MCF 10A (cell line): Measurements from ENCODE around the gene ESR1. TPM values are rescaled to one million over a fixed set of nuclear protein-coding genes. Genes with fewer than 3 reads are reported as not detected.

Experiments
- BruUV-seq: library from RNA; stranded (reverse); fragments of 400-500 nt; replicated peaks from 2 replicates; lab custom pipeline; 2021; lab: Mats Ljungman, UMichigan
- CTCF ChIA-PET: fragments of 300-600 bp; sonication (Branson Sonifier 250); formaldehyde crosslinking; extraction: SDS; loops from one replicate; lab custom pipeline; 2021; ENCODE audit warnings: antibody characterized with exemption, inconsistent platforms; lab: Yijun Ruan, JAX
- POLR2A ChIA-PET: fragments of 300-600, 350-650 bp; sonication (Branson Sonifier 250); formaldehyde crosslinking; extraction: SDS; loops from one replicate; lab custom pipeline; 2020; ENCODE audit warnings: antibody characterized with exemption, inconsistent platforms; lab: Yijun Ruan, JAX
- DNase-seq: peaks from one replicate; pipeline ENCODE4 v3.0.0-alpha.2; 2018; ENCODE audit not compliant: unreplicated experiment
- H3K27ac Mint-ChIP-seq: one replicate; pipeline ENCODE4 v1.8.0; 2022; ENCODE audit warnings: mild to moderate bottlenecking, low read depth, mixed read lengths; ENCODE audit not compliant: unreplicated experiment
- H3K27me3 Mint-ChIP-seq: one replicate; pipeline ENCODE4 v1.8.0; 2022; ENCODE audit warnings: mixed read lengths; ENCODE audit not compliant: insufficient read depth, unreplicated experiment
- H3K36me3 Mint-ChIP-seq: one replicate; pipeline ENCODE4 v1.8.0; 2022; ENCODE audit warnings: mild to moderate bottlenecking, moderate library complexity, mixed read lengths; ENCODE audit not compliant: insufficient read depth, unreplicated experiment
- H3K4me1 Mint-ChIP-seq: one replicate; pipeline ENCODE4 v1.8.0; 2022; ENCODE audit warnings: mixed read lengths; ENCODE audit not compliant: insufficient read depth, unreplicated experiment
- H3K4me3 Mint-ChIP-seq: one replicate; pipeline ENCODE4 v1.8.0; 2022; ENCODE audit warnings: mild to moderate bottlenecking, moderate library complexity, mixed read lengths; ENCODE audit not compliant: unreplicated experiment
- H3K9me3 Mint-ChIP-seq: one replicate; pipeline ENCODE4 v1.8.0; 2022; ENCODE audit warnings: mixed read lengths; ENCODE audit not compliant: unreplicated experiment
- intact Hi-C: fragments of 100-400 bp; cut with micrococcal nuclease; formaldehyde crosslinking; loops from 2 replicates; pipeline ENCODE4 v1.14.1; 2022
- total RNA-seq: library from RNA; stranded (reverse); gene quantifications from 2 replicates; pipeline ENCODE4 v1.2.3, GENCODE V29; 2022
- TF ChIP-seq, protein P1 (sequence below): fragments of 200-600 bp; IDR thresholded peaks from one replicate; pipeline ENCODE4 v1.8.0; 2022; ENCODE audit warnings: antibody characterized with exemption, mild to moderate bottlenecking; ENCODE audit not compliant: unreplicated experiment

ESR1 gene
- total RNA-seq, 1 experiment from 2014 or later, result 0.05 TPM

DNA sequence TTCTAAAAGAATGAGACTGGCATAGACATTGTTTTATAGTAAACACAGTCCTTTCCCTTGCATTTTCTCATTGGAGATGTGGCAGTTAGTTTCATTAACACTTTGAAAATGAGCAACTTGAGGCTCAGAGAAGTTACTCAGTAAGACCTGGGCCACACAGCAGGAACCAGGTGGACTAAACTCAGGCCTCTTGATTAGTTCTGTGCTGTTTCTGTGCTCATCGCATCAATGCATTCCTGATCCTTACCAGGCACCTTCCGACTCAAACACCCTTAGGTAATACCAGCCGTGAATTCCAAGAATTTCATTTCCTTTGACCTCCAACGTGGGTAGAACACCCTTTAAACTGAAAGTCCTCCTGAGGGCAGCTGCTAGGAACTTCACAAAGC, 362.8 kb downstream of the ESR1 start:
- ChIA-PET POLR2A (no interaction called here), CTCF (no interaction called here)
- DNase-seq, result no peak
- no TSS peak for BruUV-seq
- H3K27ac Mint-ChIP-seq, result no peak overlapping the region
- TF ChIP-seq, protein P1, sequence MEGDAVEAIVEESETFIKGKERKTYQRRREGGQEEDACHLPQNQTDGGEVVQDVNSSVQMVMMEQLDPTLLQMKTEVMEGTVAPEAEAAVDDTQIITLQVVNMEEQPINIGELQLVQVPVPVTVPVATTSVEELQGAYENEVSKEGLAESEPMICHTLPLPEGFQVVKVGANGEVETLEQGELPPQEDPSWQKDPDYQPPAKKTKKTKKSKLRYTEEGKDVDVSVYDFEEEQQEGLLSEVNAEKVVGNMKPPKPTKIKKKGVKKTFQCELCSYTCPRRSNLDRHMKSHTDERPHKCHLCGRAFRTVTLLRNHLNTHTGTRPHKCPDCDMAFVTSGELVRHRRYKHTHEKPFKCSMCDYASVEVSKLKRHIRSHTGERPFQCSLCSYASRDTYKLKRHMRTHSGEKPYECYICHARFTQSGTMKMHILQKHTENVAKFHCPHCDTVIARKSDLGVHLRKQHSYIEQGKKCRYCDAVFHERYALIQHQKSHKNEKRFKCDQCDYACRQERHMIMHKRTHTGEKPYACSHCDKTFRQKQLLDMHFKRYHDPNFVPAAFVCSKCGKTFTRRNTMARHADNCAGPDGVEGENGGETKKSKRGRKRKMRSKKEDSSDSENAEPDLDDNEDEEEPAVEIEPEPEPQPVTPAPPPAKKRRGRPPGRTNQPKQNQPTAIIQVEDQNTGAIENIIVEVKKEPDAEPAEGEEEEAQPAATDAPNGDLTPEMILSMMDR, result no peak
- intact Hi-C loops, result no loop called here
- H3K4me1 Mint-ChIP-seq, result no peaks in the 10 kb centered on the region
- no peaks in the 10 kb centered on the region for H3K27me3 Mint-ChIP-seq
- H3K36me3 Mint-ChIP-seq, result peaks cover 4% of the 10 kb centered on the region
- no peaks in the 10 kb centered on the region for H3K9me3 Mint-ChIP-seq
- no peak overlapping the region for H3K4me3 Mint-ChIP-seq

GRCh38 chr6:152170702-152171667, 363.5 kb downstream of the ESR1 start:
- BruUV-seq, result no TSS peak
- Mint-ChIP-seq H3K27ac (no peak overlapping the region), H3K27me3 (no peaks in the 10 kb centered on the region), H3K4me1 (no peaks in the 10 kb centered on the region), H3K36me3 (peaks cover 6% of the 10 kb centered on the region), H3K4me3 (no peak overlapping the region), H3K9me3 (no peaks in the 10 kb centered on the region)
- TF ChIP-seq, protein P1, result no peak
- intact Hi-C loops, result no loop called here
- ChIA-PET POLR2A (no interaction called here), CTCF (no interaction called here)
- no peak for DNase-seq

DNA sequence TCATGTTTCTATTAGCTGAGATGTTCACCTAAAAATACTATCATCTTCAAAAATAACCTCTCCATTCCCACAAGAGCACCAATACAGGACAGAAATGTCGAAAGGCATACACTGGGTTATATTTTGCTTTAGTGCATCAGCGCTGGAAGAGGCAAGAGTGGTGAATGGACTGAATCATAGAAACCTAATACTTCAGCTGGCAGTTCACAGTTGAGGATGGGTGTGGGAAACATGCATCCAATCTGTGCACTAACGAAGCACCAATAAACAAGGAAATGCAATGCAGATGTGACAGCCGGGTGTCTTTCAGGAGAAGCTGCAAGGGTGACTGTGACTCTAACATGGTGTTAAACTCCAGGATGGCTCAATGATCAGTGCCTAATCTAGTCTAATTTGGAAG, 365.8 kb downstream of the ESR1 start:
- ChIA-PET CTCF (interaction anchor here (0.6 kb wide), 3 partner anchors 14 to 725 kb away, joined by 3 read pairs; no protein-coding TSS in a partner anchor), POLR2A (interaction anchor here (0.6 to 1.6 kb wide), 2 partner anchors 129 to 273 kb away, joined by 3 read pairs; no protein-coding TSS in a partner anchor)
- no peak overlapping the region for H3K27ac Mint-ChIP-seq
- intact Hi-C loops, result no loop called here
- H3K36me3 Mint-ChIP-seq, result peaks cover 13% of the 10 kb centered on the region
- TF ChIP-seq, protein P1, result no peak
- no peak overlapping the region for H3K4me3 Mint-ChIP-seq
- H3K27me3 Mint-ChIP-seq, result no peaks in the 10 kb centered on the region
- H3K4me1 Mint-ChIP-seq, result no peaks in the 10 kb centered on the region
- H3K9me3 Mint-ChIP-seq, result no peaks in the 10 kb centered on the region
- DNase-seq, result no peak
- BruUV-seq, result no TSS peak

GRCh38 chr6:152173957-152174356, 366.5 kb downstream of the ESR1 start:
- BruUV-seq, result no TSS peak
- H3K27ac Mint-ChIP-seq, result no peak overlapping the region
- ChIA-PET CTCF (interaction anchor here (0.6 to 0.7 kb wide), 2 partner anchors 43 to 74 kb away, joined by 3 read pairs; no protein-coding TSS in a partner anchor), POLR2A (interaction anchor here (0.6 to 1.6 kb wide), 3 partner anchors 128 to 412 kb away, joined by 3 read pairs; no protein-coding TSS in a partner anchor)
- intact Hi-C loops, result no loop called here
- peaks cover 13% of the 10 kb centered on the region for H3K36me3 Mint-ChIP-seq
- H3K27me3 Mint-ChIP-seq, result no peaks in the 10 kb centered on the region
- H3K4me1 Mint-ChIP-seq, result no peaks in the 10 kb centered on the region
- H3K4me3 Mint-ChIP-seq, result no peak overlapping the region
- DNase-seq, result peak; percentile 4
- TF ChIP-seq, protein P1, result no peak
- no peaks in the 10 kb centered on the region for H3K9me3 Mint-ChIP-seq
